Activated CD8-positive, alpha-beta memory T cell treated with anti-CD3 and anti-CD28 coated beads, Interleukin-2, amount 50 U/mL, for 48 hours (primary cell): ENCODE measurements around the gene COL27A1.
A peak's percentile ranks its signal among the peaks of the same experiment; 100 is the strongest.

Experiments
- DNase-seq: peaks from one replicate; pipeline ENCODE4 v3.0.0-alpha.2; 2020

The COL27A1 gene

GRCh38 chr9:114155263-114155994 is at the start of gene COL27A1:
COL27A1 (plus strand) TSS chr9:114155537; CDS start chr9:114155951, 414 bp downstream.
- peak; percentile 96 for DNase-seq

- DNase-seq: no peak
Observed at GRCh38 chr9:114107286-114108001, 47.9 kb upstream of the COL27A1 start.

GRCh38 chr9:114108016-114108833 is 47.1 kb upstream of the COL27A1 start:
- peak; percentile 87 for DNase-seq

DNA sequence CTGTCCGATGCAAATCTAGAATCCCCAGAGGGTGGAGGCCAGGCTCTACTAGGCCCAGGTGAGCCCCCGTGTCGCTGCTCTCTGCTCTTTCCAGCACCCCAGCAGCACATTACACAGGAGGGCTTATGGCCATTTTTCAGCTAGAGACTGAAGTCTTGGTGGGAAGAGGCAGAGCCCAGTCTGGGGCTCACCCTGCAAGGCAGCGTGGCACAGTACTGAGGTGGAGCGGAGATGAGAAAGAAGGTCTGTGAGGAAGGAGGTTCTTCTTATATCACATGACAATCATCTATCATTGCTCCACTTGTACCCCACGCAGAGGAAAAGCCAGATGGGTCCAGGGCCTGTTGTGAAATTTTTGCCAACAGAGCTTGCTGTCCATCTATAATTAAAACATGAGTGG is 46.2 kb upstream of the COL27A1 start:
- DNase-seq: no peak

DNA sequence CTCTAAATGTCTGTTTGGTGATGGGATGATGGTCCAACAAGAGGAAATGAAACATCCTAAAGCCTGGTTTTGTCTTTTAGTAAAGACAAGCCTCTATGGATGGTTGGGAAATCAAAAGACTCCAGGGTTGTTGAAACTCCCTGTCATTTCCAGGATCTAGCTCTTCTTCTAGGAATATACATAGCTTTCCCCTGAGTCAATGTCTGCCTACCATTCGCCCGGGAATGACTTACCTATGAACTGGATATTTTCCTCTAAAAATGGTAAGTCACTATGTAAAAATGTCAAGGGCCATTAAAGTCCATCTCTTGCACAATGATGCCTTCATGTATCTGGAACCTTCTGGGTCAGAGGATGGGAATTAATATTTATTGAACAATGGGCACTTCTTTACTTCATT is 45.2 kb upstream of the COL27A1 start:
- DNase-seq: no peak

DNA sequence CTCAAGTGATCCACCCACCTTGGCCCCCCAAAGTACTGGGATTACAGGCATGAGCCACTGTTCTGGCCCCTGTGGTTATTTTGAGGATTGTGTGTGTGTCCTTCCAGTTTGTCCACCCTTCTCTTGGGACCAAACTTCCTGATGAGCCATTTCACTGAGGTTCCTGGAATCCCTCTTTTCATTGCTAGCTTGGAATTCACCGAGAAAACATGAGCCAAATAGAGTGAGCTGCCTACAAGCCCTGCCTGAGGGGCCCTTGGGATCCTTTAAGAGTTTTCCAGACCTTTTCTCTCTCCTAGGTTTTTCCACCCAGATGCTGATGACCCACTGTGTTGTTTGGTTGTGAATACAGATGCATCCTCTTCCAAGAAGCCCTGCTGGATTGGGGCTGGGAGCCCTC is 43.0 kb upstream of the COL27A1 start:
- DNase-seq: no peak

DNA sequence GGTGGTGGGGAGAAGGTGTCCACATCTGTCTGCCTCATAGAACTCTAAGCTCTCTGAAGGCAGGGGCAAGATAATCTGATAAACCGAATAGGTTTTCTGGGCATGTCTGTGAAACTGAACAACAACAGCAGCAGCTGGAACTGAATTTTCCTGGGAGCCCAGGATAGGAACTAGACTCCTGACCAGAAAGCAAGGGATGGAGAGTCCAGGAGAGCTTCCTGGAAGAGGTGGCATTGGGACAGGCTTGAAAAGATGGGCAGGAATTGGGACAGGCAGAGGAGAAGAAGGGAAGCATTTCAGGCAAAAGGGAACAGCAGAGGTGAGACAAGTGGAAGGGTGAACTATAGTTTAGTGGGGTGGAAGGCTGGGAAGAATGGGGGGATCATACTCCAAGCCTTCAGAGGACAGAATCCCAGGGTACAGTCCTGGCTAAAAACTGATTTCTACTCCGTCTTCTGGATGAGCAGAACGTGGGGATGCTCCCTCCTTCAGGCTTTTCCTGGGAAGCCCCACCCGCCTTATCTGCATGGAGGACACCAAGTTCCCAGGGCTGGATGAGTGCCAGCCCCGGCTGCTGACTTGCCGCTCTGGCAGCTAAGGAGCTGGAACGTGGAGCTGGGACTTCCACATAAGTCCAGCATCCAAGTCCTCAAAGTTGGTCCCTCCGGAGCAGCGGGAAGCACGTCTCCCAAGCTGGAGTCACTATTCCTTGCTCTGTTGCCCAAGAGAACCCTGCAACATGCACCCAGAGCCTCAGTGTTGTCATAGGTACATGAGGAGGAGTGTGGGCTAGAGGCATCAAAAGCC is 42.4 kb upstream of the COL27A1 start:
- no peak for DNase-seq

GRCh38 chr9:114114364-114114763 is 41.0 kb upstream of the COL27A1 start:
- DNase-seq: no peak

DNA sequence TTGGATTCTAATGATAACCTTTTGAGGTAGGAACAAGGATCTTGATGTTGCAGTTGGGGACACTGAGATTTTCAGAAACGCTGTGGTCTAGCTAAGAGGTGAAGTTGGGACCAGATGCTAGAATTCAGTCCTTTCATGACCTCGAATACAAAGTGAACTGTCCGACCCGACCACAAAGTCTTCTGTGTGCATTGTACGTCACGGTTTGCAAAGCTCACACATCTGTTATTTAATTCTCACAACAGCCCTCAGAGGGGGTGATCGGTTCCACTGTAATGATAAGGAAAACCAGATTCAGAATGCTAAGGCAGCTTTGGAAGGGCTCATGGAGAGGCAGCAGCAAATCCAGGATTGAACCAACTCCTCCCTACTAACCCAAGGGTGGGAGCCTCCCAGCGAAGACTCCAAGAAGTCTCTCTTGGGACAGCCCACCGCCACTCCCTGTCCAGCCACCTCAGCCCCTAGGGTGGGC is 39.6 kb upstream of the COL27A1 start:
- DNase-seq: no peak

DNA sequence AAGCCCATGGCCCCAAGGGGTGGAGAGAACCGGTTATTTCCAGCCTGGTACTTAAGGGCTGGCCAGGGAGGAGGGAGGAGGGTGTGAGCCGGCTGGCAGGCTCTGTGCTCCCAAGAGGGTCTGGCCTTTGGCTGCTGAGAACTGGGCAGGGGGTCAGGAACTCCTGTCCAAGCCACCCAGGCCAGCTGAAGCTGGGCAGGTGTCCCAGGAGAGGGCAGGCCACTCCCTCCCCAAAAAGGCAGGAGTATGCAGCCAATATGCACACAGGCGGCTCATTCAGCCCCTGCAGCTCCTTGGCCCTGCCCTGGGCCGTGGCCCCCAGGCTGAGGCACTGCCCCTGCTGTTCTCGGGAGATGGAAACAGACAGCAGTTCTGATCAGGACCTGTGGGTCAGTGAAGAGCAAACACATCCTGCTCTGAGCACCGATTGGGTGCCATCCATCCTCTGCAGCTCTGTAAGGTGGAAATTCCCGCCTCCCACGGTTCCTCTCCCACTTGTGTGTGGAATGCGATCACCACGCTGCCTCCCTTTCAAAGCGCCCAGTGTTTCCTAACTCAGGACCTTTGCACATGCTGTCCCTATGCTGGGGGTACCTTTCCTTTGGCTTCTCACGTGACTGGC is 39.1 kb upstream of the COL27A1 start:
- DNase-seq: no peak

DNA sequence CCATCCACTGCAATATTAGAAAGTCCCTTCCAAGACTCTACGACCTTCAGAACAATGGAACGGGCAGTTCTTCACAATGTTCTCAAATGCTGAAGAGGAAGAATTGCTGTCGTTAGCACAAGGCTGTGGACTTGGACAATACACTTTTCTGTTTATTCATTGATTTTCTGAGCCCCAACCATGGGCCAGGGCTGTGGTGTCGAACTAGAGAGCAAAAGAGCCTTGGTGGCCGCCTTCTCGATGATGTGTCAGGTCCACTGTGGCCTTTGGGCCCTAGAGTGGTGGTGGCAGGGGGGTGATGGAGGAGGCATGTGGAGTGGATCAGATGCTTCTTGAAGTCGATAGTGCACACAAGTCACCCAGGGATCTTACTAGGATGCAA is 37.7 kb upstream of the COL27A1 start:
- DNase-seq: no peak

- no peak for DNase-seq
Observed at GRCh38 chr9:114117996-114118830, 37.1 kb upstream of the COL27A1 start.

DNA sequence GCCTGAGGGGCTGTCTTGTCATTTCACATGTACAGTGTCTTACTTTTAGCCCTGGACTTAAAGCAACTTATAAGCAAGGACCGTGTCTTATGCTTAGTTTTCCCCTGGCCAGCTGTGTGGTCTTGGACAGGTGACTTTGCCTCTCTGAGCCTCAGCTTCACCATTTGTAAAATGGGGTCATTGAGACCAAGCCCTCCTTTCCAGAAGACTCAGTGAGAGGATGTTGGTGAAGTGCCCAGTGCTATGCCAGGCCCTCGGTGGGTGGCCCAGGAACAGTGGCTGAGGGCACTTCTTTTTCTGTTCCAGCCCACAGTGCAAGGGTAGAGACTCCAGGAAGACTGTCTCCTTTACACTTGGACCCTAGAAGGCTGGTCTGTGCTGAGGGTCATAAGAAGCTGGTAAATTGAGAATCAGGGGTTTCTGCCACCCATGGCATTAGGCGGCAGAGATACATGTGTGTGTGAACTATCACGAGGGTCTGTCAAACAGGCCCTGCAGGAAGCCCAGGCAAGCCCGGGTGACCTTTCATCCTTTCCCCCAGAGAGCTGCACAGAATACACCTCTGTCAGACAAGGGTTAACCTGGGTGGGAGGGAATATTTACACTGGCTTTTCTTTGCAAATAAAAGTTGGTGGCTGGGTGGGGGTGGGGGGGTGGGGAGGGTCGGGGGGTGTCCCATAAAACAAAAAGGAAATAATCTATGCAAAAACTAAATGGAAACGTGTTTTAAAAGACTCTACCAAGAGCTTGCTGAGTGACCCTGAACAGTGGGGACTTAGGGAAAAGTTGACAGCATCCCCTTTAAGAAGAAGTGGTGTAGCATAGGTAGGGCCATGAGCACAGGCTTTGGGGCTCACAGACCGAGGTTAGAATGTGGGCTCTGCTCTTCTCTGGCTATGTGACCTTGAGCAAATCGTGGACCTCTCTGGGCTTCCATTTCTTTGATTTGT is 35.8 kb upstream of the COL27A1 start:
- no peak for DNase-seq

GRCh38 chr9:114120192-114121014 is 34.9 kb upstream of the COL27A1 start:
- no peak for DNase-seq

- DNase-seq: no peak
Observed at GRCh38 chr9:114121227-114122135, 33.9 kb upstream of the COL27A1 start.

DNA sequence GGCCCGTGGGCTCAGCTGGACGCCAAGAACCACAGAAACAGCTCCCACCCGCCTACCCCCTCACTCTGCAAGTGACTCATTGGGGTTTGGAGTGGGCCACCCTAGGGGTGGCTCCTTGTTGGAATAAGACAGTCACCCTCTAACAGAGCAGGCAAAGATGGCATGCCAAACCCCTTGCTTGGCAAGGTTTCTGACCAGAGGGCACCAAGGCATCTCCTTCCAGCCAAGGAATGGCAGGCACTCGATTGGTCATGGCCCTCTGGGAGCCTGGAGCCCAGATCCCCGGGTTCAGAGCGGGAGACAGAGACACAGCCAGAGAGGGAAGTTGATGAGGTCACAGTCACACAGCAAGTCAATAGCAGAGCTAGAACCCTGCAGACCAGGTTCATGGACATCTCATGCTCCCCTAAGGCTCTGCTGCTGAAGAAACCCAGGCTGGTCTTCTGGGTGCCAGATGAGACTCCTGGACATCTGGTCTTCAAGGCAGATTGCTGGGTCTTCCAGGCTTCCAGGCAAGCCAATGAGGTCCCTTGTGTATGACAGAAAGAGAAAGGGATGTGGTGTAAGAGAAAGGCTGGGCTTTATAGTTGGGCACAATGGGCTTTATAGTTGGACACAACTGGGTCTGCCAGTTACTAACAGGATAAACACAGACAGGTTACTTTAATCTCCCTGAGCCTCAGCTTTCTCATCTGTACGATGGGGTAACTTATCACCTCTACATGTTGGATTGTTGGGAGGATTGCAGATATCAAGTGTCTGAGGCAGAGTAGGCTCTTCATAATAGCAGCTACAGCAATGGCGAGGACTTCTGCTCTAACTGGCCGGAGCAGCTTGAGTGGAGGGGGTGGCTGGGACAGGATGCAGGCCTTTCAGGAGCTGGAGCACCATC is 33.0 kb upstream of the COL27A1 start:
- no peak for DNase-seq
